HCT116 (cell line): ENCODE measurements around the gene GAPDH. TPM values are rescaled to one million over a fixed set of nuclear protein-coding genes. Genes with fewer than 3 reads are reported as not detected.

Experiments
- ATAC-seq: fragments of 200-7000 bp; cut with Tn5 transposase; 2 replicates; pipeline ENCODE4 v1.9.1; 2020; ENCODE audit warnings: mild to moderate bottlenecking, moderate library complexity
- BruUV-seq: library from RNA; stranded (reverse); fragments of 400-500 nt; replicated peaks from 2 replicates; lab custom pipeline; 2021; lab: Mats Ljungman, UMichigan
- CTCF ChIA-PET: fragments of 300-600 bp; sonication (Branson Sonifier 250); formaldehyde crosslinking; loops from one replicate; lab custom pipeline; 2021; ENCODE audit warnings: antibody characterized with exemption; lab: Charles Lee
- POLR2A ChIA-PET: fragments of 300-600, 350-600 bp; sonication (Branson Sonifier 250); formaldehyde crosslinking; loops from one replicate; lab custom pipeline; 2021; ENCODE audit warnings: antibody characterized with exemption; lab: Charles Lee
- RAD21 ChIA-PET, 2 experiments: fragments of 300-600 bp; sonication (Branson Sonifier 250); formaldehyde crosslinking; loops; one replicate each; lab custom pipeline; 2023; ENCODE audit warnings: low total read pairs in 2 of 2; ENCODE audit not compliant: uncharacterized antibody in 2 of 2, unreplicated experiment in 2 of 2, low non-redundant PET in 1 of 2; lab: Charles Lee
- DNase-seq: peaks from one replicate; pipeline ENCODE4 v3.0.0-alpha.2; 2010; ENCODE audit warnings: low read depth, low spot score
- H2AFZ ChIP-seq: fragments of 200-600 bp; shearing (Covaris generic), sonication (generic); 2 replicates; pipeline ENCODE4 v1.6.1; 2017; ENCODE audit warnings: low read depth, mixed run types, mixed read lengths, antibody characterized with exemption, low read length; ENCODE audit not compliant: poor library complexity, severe bottlenecking
- H3K27ac ChIP-seq: 2 replicates; pipeline ENCODE4 v1.5.1; 2012; ENCODE audit warnings: low read depth, low read length
- H3K27me3 ChIP-seq: fragments of 200-600 bp; sonication (generic); 2 replicates; pipeline ENCODE4 v1.6.1; 2016; ENCODE audit warnings: mixed run types, low read length, mixed read lengths; ENCODE audit not compliant: insufficient read depth
- H3K36me3 ChIP-seq, 2 experiments: fragments of 200-500 bp in 1 of 2; fragments of 200-600 bp in 1 of 2; sonication (Bioruptor generic) in 1 of 2; sonication (generic) in 1 of 2; 2 replicates each; pipeline versions ENCODE4 v1.5.1 to v1.6.1; 2014 to 2016; ENCODE audit warnings: low read length in 2 of 2, inconsistent platforms in 1 of 2, mixed read lengths in 1 of 2, mixed run types in 1 of 2; ENCODE audit not compliant: insufficient read depth in 2 of 2, control insufficient read depth in 1 of 2
- H3K4me1 ChIP-seq, 2 experiments: fragments of 200-600 bp in 1 of 2; sonication (generic) in 1 of 2; 2 replicates each; pipeline versions ENCODE4 v1.5.1 to v1.6.1; 2012 to 2017; ENCODE audit warnings: low read length in 2 of 2, inconsistent platforms in 1 of 2, mild to moderate bottlenecking in 1 of 2, mixed read lengths in 1 of 2, mixed run types in 1 of 2, moderate library complexity in 1 of 2; ENCODE audit not compliant: insufficient read depth in 2 of 2, control insufficient read depth in 1 of 2
- H3K4me2 ChIP-seq: fragments of 200-600 bp; sonication (generic); 2 replicates; pipeline ENCODE4 v1.6.1; 2017; ENCODE audit warnings: mixed run types, low read length, mixed read lengths
- H3K4me3 ChIP-seq, 2 experiments: fragments of 200-600 bp in 1 of 2; sonication (generic) in 1 of 2; replicated peaks in 1 of 2; 2 replicates each; pipeline ENCODE4 v1.5.1; 2011 to 2016; ENCODE audit warnings: low read length in 2 of 2, control low read depth in 1 of 2, low read depth in 1 of 2, mild to moderate bottlenecking in 1 of 2, mixed read lengths in 1 of 2, mixed run types in 1 of 2
- H3K79me2 ChIP-seq: fragments of 200-600 bp; sonication (generic); 2 replicates; pipeline ENCODE4 v1.6.1; 2017; ENCODE audit warnings: mild to moderate bottlenecking, mixed run types, low read length, moderate library complexity, mixed read lengths; ENCODE audit not compliant: insufficient read depth
- H3K9ac ChIP-seq: fragments of 200-600 bp; sonication (generic); 2 replicates; pipeline ENCODE4 v1.6.1; 2016; ENCODE audit warnings: low read length, mixed read lengths
- H3K9me2 ChIP-seq: fragments of 200-600 bp; sonication (generic), shearing (Covaris generic); 2 replicates; pipeline ENCODE4 v1.6.1; 2017; ENCODE audit warnings: mixed run types, mild to moderate bottlenecking, moderate library complexity; ENCODE audit not compliant: insufficient read depth
- H3K9me3 ChIP-seq, 2 experiments: fragments of 200-500 bp in 1 of 2; fragments of 200-600 bp in 1 of 2; sonication (Bioruptor generic) in 1 of 2; sonication (generic) in 1 of 2; 2 replicates each; pipeline ENCODE4 v1.6.1; 2014 to 2017; ENCODE audit warnings: low read length in 2 of 2, mixed read lengths in 2 of 2, inconsistent platforms in 1 of 2, low read depth in 1 of 2, mild to moderate bottlenecking in 1 of 2, mixed run types in 1 of 2, moderate library complexity in 1 of 2; ENCODE audit not compliant: control insufficient read depth in 1 of 2, insufficient read depth in 1 of 2
- H4K20me1 ChIP-seq: fragments of 200-600 bp; sonication (generic), shearing (Covaris generic); 2 replicates; pipeline ENCODE4 v1.6.1; 2017; ENCODE audit warnings: mixed run types, mild to moderate bottlenecking, moderate library complexity; ENCODE audit not compliant: insufficient read depth
- ATF3 ChIP-seq: IDR thresholded peaks from 2 replicates; pipeline ENCODE4 v1.6.1; 2012
- CEBPB ChIP-seq: IDR thresholded peaks from 2 replicates; pipeline ENCODE4 v1.6.1; 2012; ENCODE audit warnings: low read depth
- CTCF ChIP-seq, 3 experiments: fragments of 200-600 bp in 1 of 3; sonication (generic) in 1 of 3; IDR thresholded peaks in 2 of 3; conservative IDR thresholded peaks in 1 of 3; 2 replicates each; pipeline ENCODE4 v1.5.1; 2012 to 2017; ENCODE audit warnings: low read depth in 2 of 3, low read length in 2 of 3, antibody characterized with exemption in 1 of 3, borderline replicate concordance in 1 of 3, control low read depth in 1 of 3, mild to moderate bottlenecking in 1 of 3, mixed read lengths in 1 of 3, mixed run types in 1 of 3, moderate library complexity in 1 of 3; ENCODE audit not compliant: insufficient read depth in 1 of 3
- EGR1 ChIP-seq: IDR thresholded peaks from 2 replicates; pipeline ENCODE4 v1.6.1; 2012; ENCODE audit warnings: low read depth
- ELF1 ChIP-seq: IDR thresholded peaks from 2 replicates; pipeline ENCODE4 v1.6.1; 2012; ENCODE audit warnings: low read depth, borderline replicate concordance
- EZH2 ChIP-seq: fragments of 200-600 bp; sonication (generic); IDR thresholded peaks from 2 replicates; pipeline ENCODE4 v1.6.1; 2017; ENCODE audit warnings: antibody characterized with exemption, mixed run types
- FOSL1 ChIP-seq: IDR thresholded peaks from 2 replicates; pipeline ENCODE4 v1.6.1; 2012; ENCODE audit warnings: low read depth
- JUND ChIP-seq: IDR thresholded peaks from 2 replicates; pipeline ENCODE4 v1.6.1; 2012
- MAX ChIP-seq: IDR thresholded peaks from 2 replicates; pipeline ENCODE4 v1.6.1; 2012
- POLR2A ChIP-seq: IDR thresholded peaks from 2 replicates; pipeline ENCODE4 v1.7.0; 2011; ENCODE audit warnings: borderline replicate concordance; ENCODE audit not compliant: insufficient read depth, insufficient read length; ENCODE audit errors: extremely low read depth
- POLR2AphosphoS5 ChIP-seq: IDR thresholded peaks from 2 replicates; pipeline ENCODE4 v1.6.1; 2011; ENCODE audit warnings: mild to moderate bottlenecking, low read depth, low read length, moderate library complexity
- RAD21 ChIP-seq: IDR thresholded peaks from 2 replicates; pipeline ENCODE4 v1.6.1; 2012; ENCODE audit warnings: low read depth, mild to moderate bottlenecking
- REST ChIP-seq: IDR thresholded peaks from 2 replicates; pipeline ENCODE4 v1.6.1; 2012; ENCODE audit warnings: low read depth
- SIN3A ChIP-seq: IDR thresholded peaks from 2 replicates; pipeline ENCODE4 v1.6.1; 2012; ENCODE audit warnings: low read depth
- SP1 ChIP-seq: IDR thresholded peaks from 2 replicates; pipeline ENCODE4 v1.6.1; 2012; ENCODE audit warnings: low read depth
- SRF ChIP-seq: IDR thresholded peaks from 2 replicates; pipeline ENCODE4 v1.6.1; 2012; ENCODE audit warnings: low read depth
- YY1 ChIP-seq: IDR thresholded peaks from 2 replicates; pipeline ENCODE4 v1.6.1; 2011; ENCODE audit warnings: low read length, low read depth, moderate library complexity, mild to moderate bottlenecking; ENCODE audit not compliant: insufficient replicate concordance; ENCODE audit errors: extremely low read depth
- ZBTB33 ChIP-seq: IDR thresholded peaks from 2 replicates; pipeline ENCODE4 v1.6.1; 2011; ENCODE audit warnings: mild to moderate bottlenecking, low read length, moderate library complexity; ENCODE audit not compliant: insufficient replicate concordance; ENCODE audit errors: extremely low read depth
- ZFX ChIP-seq: fragments of 450-650 bp; IDR thresholded peaks from 2 replicates; pipeline ENCODE4 v1.6.1; 2017
- ZNF274 ChIP-seq: fragments of 200-500 bp; sonication (Bioruptor generic); IDR thresholded peaks from 2 replicates; pipeline ENCODE4 v1.6.1; 2014; ENCODE audit warnings: mild to moderate bottlenecking, low read depth, low read length, inconsistent platforms
- intact Hi-C: fragments of 100-400 bp; cut with micrococcal nuclease; formaldehyde crosslinking; loops from 2 replicates; pipeline ENCODE4 v1.10.0; 2022
- total RNA-seq: library from RNA; stranded (reverse); gene quantifications from one replicate; pipeline ENCODE4 v1.2.1, GENCODE V29; 2021; ENCODE audit not compliant: unreplicated experiment

The GAPDH gene
- total RNA-seq, 1 experiment from 2014 or later = 5,901 TPM

GRCh38 chr12:6549684-6550151 is 15.4 kb downstream of the GAPDH start:
- Histone ChIP-seq H3K9me2 (no peaks in the 10 kb centered on the region), H3K4me1 (peaks cover 11 to 33% of the 10 kb centered on the region in 2 experiments), H3K27ac (no peak overlapping the region), H2AFZ (no peak overlapping the region), H3K36me3 (no peaks in the 10 kb centered on the region), H3K4me3 (no peak overlapping the region), H4K20me1 (no peaks in the 10 kb centered on the region), H3K27me3 (no peaks in the 10 kb centered on the region), H3K9me3 (no peaks in the 10 kb centered on the region), H3K9ac (no peak overlapping the region), H3K4me2 (no peak overlapping the region), H3K79me2 (no peaks in the 10 kb centered on the region)
- TF ChIP-seq RAD21 (no peak), POLR2A (no peak), ZNF274 (no peak), POLR2AphosphoS5 (no peak), ELF1 (no peak), SP1 (no peak), JUND (no peak), EGR1 (no peak), EZH2 (no peak), CTCF (IDR thresholded peaks at IDR 0.05 in 2 of 3, conservative IDR thresholded peaks at IDR 0.05 in 1 of 3; ENCODE audit: borderline replicate concordance in 1 of 3, insufficient read depth in 1 of 3, low read depth in 2 of 3, low read length in 2 of 3) (no peak), SRF (no peak), REST (no peak), CEBPB (no peak), ZBTB33 (no peak), SIN3A (no peak), ZFX (no peak), MAX (no peak), FOSL1 (no peak), YY1 (no peak), ATF3 (no peak)
- BruUV-seq = no TSS peak
- DNase-seq (no peak), ATAC-seq (no peak)
- intact Hi-C loops = no loop called here
- CTCF ChIA-PET = interaction anchor here (1.1 kb wide), 1 partner anchor 9 kb away, joined by 3 read pairs; no protein-coding TSS in a partner anchor
- POLR2A ChIA-PET = interaction anchor here (8.9 kb wide), 1 partner anchor 13 kb away, joined by 84 read pairs; the partner anchor contains the start of gene GAPDH
- RAD21 ChIA-PET = no interaction called here
